Naive B cell (primary cell): ENCODE measurements around the gene KIF3A. TPM values are rescaled to one million over a fixed set of nuclear protein-coding genes. Genes with fewer than 3 reads are reported as not detected.
A peak's percentile ranks its signal among the peaks of the same experiment; 100 is the strongest.

Source experiments
- ATAC-seq, 2 donors: fragments of 150-1000 bp; cut with Tn5 transposase; 2 replicates each; pipeline ENCODE4 v1.10.0; 2021; ENCODE audit warnings: low read depth in 2 of 2, mild to moderate bottlenecking in 2 of 2, moderate library complexity in 2 of 2
- DNase-seq: peaks from one replicate; pipeline ENCODE4 v3.0.0; 2022
- H3K27ac Mint-ChIP-seq, 6 donors: one replicate each; pipeline ENCODE4 v1.8.0; 2020 to 2022; ENCODE audit warnings: mild to moderate bottlenecking in 6 of 6, mixed read lengths in 6 of 6, moderate library complexity in 5 of 6, inconsistent platforms in 2 of 6
- H3K27me3 Mint-ChIP-seq, 3 donors: one replicate each; pipeline ENCODE4 v1.8.0; 2021 to 2022; ENCODE audit warnings: mixed read lengths in 3 of 3, mild to moderate bottlenecking in 1 of 3
- H3K36me3 Mint-ChIP-seq, 2 donors: one replicate each; pipeline ENCODE4 v1.8.0; 2020 to 2022; ENCODE audit warnings: mixed read lengths in 2 of 2, inconsistent platforms in 1 of 2, mild to moderate bottlenecking in 1 of 2
- H3K4me1 Mint-ChIP-seq, 3 donors: one replicate each; pipeline ENCODE4 v1.8.0; 2020 to 2022; ENCODE audit warnings: mixed read lengths in 3 of 3, inconsistent platforms in 1 of 3, mild to moderate bottlenecking in 1 of 3, moderate library complexity in 1 of 3
- H3K4me3 Mint-ChIP-seq, 8 donors: one replicate each; pipeline ENCODE4 v1.8.0; 2020 to 2022; ENCODE audit warnings: mild to moderate bottlenecking in 8 of 8, mixed read lengths in 8 of 8, moderate library complexity in 8 of 8, inconsistent platforms in 2 of 8
- H3K9me3 Mint-ChIP-seq, 7 donors: one replicate each; pipeline ENCODE4 v1.8.0; 2020 to 2022; ENCODE audit warnings: mixed read lengths in 7 of 7, mild to moderate bottlenecking in 5 of 7, inconsistent platforms in 2 of 7, moderate library complexity in 1 of 7
- polyA plus RNA-seq, 6 donors: library from polyadenylated mRNA; unstranded; fragments of 300-500 nt; fragmentation: Illumina TruSeq; gene quantifications; one replicate each; pipeline ENCODE4 v1.2.3, GENCODE V29; 2021; ENCODE audit warnings: low read depth in 6 of 6

Gene KIF3A
- polyA plus RNA-seq, 6 donors from 2014 or later = 4.3 to 10.2 (median 7.3) TPM

DNA sequence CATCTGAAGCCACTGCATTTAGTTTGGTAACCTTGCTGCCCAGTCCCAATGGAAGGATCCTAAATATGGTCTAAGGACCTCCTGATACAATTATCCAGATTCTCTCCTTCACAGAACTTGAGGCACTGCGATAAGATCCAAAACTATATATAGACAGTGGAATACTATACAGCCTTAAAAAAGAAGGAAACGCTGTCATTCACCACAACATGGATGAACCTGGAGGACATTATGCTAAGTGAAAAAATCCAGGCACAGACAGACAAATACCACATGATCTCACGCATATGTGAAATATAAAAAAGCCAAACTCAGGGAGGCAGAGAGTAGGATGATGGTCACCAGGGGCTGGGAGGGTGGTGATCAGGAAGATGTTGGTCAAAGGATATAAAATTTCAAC lies 66.3 kb downstream of the KIF3A start:
- H3K27ac Mint-ChIP-seq = peak overlapping the region in 1 of 6 donors; percentile 64
- H3K4me3 Mint-ChIP-seq = no peak overlapping the region
- peaks cover 0 to 4% (median 0%) of the 10 kb centered on the region in 7 donors for H3K9me3 Mint-ChIP-seq
- H3K36me3 Mint-ChIP-seq = no peaks in the 10 kb centered on the region
- peaks cover 0 to 18% (median 17%) of the 10 kb centered on the region in 3 donors for H3K27me3 Mint-ChIP-seq
- peaks cover 0 to 8% (median 5%) of the 10 kb centered on the region in 3 donors for H3K4me1 Mint-ChIP-seq
- no peak for ATAC-seq
- no peak for DNase-seq

DNA sequence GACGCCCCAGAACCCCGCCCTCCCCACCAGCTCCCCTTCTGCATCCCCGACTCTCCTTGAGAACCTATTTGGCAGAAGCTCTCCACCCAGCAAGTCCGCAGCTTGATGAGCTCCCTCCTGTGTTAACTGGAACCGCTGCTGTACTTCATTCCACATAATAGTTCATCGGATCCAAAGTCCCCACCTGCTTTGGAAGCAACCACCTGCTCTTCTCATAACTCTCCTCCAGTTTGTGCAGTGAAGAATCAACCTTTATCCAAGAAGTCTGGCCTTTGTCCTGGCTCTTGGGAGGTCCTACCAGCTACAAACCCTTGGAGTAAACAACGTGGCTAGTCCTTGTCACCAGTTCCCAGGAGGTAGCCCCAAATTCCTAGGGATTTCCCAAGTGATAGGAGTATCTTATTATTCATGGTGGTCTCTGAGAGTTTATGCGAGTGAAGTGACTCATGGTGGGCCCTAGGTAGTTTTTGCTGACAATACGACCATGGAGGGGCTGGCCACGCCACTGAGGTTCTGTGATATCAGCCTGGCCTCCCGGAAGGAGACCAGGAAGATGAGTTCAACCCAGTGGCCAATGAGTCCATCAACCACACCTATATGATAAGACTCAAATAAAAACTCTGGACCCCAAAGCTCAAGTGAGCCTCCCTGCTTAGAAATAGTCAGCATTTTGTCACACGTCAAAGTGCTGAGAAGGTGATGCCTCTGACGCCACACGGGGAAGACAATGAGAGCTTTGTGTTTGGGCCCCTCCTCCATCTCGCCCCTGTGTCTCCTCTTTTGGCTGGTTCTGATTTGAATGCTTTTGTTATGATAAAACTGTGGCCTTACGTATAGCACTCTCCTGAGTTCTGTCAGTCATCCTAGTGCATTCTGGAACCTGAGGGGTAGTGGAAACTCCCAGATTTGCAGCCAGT lies 67.1 kb downstream of the KIF3A start:
- H3K36me3 Mint-ChIP-seq = no peaks in the 10 kb centered on the region
- peaks cover 0 to 18% (median 17%) of the 10 kb centered on the region in 3 donors for H3K27me3 Mint-ChIP-seq
- ATAC-seq = no peak
- peak overlapping the region in 1 of 6 donors; percentile 85 for H3K27ac Mint-ChIP-seq
- peaks cover 0 to 4% (median 4%) of the 10 kb centered on the region in 3 donors for H3K4me1 Mint-ChIP-seq
- no peak overlapping the region for H3K4me3 Mint-ChIP-seq
- DNase-seq = no peak
- H3K9me3 Mint-ChIP-seq = peaks cover 0 to 4% (median 0%) of the 10 kb centered on the region in 7 donors

DNA sequence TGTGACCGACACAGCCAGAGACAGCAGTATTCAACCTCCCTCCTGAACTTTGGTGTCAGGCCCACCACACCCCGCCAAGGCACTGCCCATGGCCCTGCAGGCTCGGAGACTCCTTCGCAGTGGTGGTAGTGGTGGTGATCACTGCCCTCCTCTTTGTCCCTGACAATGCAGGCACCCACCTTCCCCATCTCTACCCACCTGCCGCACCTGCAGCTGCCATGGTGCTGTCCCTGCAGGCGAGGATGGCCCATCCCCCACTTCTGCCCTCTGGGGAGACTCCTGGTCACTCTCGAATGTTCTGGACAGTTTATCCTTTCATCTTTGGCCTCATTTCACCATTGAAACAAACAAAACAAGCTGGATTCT lies 67.9 kb downstream of the KIF3A start:
- DNase-seq = no peak
- Mint-ChIP-seq H3K9me3 (peaks cover 0 to 4% (median 0%) of the 10 kb centered on the region in 7 donors), H3K27me3 (peaks cover 0 to 18% (median 17%) of the 10 kb centered on the region in 3 donors), H3K27ac (no peak overlapping the region), H3K36me3 (no peaks in the 10 kb centered on the region), H3K4me3 (no peak overlapping the region), H3K4me1 (no peaks in the 10 kb centered on the region)
- ATAC-seq = no peak

DNA sequence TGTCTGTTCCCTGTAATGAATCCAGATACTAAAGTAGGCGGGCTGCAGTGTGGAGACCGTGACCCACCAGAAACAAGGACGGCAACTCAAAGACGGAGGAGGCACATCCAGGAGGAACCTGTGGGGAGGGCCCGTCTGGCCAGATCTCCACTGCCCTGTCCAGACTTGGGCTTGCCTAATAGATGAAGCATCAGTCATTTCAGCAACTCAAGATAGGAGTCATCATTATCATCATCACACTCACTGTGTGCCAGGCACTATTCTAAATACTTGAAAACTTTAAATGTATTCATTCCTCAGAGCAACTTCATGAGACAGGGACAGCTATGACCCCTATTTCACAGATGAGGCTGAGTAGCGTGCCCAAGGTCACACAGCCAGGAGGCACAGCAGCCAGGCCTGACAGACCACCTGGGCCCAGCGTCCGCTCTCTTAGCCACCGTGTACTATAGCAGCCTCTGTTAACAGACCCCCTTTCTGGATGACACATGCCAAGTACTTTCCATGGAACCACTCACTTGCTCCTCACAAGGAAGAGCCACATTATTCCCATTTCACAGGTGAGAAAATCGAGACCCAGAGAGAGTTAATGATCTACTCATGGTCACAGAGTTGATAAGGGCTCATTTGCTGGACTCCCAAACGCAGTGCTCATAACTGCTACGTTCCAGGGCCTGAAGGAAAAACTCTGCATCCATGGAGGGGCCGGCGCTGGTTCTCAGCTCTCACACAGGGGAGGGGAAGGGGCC lies 68.5 kb downstream of the KIF3A start:
- no peak overlapping the region for H3K4me3 Mint-ChIP-seq
- H3K36me3 Mint-ChIP-seq = no peaks in the 10 kb centered on the region

DNA sequence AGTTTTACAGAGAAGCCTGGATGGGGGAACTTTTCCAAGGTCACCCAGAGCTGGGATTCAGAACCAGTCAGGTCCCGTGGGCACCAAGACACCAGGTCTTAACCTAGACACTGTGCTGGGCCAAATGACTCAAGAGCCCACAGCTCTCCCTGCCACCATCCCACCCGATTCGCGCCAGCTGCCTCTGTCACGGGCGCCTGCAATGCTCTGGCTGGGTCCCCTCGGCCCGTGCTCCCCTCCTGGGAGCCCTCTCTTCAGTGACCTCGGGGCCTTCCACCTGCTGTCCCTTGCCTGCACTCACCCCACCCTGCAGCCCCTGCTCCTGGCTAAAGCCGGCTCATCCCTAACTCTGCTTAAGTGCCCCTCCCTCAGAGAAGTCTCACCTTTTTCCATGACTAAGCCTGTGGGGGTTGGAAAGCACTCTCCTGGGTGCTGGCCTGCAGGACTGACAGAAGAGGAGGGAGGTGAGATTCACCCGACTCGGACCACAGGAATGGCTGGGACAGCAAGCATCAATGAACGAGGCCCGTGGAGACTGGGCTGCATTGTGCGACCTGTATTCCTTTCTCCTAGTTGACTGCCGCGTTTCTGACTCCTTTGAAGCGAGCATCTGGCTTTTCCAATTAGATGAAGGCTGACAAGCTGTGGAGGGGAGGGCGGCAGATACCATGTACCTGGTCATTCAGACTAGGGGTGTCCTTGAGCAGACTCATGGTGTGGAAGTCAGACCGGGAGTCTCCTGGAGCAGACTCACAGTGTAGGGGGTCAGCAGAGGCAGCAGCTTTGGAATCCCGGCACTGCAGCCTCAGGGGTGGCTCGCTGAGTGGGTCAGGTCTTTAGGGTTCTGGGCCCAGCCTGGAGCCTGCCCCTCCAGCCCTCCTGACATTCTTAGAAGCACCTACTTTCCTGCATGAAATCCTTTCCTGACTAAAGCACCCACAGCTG lies 69.3 kb downstream of the KIF3A start:
- Mint-ChIP-seq H3K27ac (no peak overlapping the region), H3K9me3 (peaks cover 0 to 4% (median 0%) of the 10 kb centered on the region in 7 donors), H3K4me1 (peaks cover 3% of the 10 kb centered on the region in 3 donors), H3K36me3 (no peaks in the 10 kb centered on the region), H3K27me3 (peaks cover 0 to 18% (median 17%) of the 10 kb centered on the region in 3 donors), H3K4me3 (no peak overlapping the region)
- DNase-seq (no peak), ATAC-seq (no peak)

More for the DNA sequence above, 68.5 kb downstream of the KIF3A start:
- no peaks in the 10 kb centered on the region for H3K4me1 Mint-ChIP-seq
- no peak for DNase-seq
- peaks cover 0 to 4% (median 0%) of the 10 kb centered on the region in 7 donors for H3K9me3 Mint-ChIP-seq
- H3K27ac Mint-ChIP-seq = no peak overlapping the region
- peaks cover 0 to 18% (median 17%) of the 10 kb centered on the region in 3 donors for H3K27me3 Mint-ChIP-seq
- no peak for ATAC-seq

DNA sequence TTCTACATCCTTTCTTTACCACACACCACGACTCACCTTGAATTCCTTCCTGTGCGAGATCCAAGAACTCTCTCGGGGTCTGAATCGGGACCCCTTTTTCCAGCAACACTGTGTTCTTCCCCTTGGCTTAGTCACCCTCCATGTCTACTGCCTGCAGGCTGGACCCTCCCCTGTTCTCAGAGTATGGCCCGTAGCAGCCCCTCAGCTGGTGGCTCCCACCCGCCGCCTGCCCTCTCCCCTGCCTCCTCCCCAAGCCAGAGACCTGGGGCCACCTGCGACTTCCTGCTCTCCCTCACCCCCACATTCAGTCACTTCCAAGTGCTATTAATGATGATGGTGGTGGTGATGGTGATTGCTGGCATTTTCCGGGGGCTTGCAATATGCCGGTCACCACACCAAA lies 70.0 kb downstream of the KIF3A start:
- Mint-ChIP-seq H3K27ac (no peak overlapping the region), H3K4me1 (peaks cover 3 to 7% (median 6%) of the 10 kb centered on the region in 3 donors), H3K27me3 (peaks cover 0 to 18% (median 17%) of the 10 kb centered on the region in 3 donors), H3K4me3 (no peak overlapping the region), H3K36me3 (no peaks in the 10 kb centered on the region), H3K9me3 (peaks cover 0 to 4% (median 0%) of the 10 kb centered on the region in 7 donors)
- ATAC-seq (no peak), DNase-seq (no peak)

DNA sequence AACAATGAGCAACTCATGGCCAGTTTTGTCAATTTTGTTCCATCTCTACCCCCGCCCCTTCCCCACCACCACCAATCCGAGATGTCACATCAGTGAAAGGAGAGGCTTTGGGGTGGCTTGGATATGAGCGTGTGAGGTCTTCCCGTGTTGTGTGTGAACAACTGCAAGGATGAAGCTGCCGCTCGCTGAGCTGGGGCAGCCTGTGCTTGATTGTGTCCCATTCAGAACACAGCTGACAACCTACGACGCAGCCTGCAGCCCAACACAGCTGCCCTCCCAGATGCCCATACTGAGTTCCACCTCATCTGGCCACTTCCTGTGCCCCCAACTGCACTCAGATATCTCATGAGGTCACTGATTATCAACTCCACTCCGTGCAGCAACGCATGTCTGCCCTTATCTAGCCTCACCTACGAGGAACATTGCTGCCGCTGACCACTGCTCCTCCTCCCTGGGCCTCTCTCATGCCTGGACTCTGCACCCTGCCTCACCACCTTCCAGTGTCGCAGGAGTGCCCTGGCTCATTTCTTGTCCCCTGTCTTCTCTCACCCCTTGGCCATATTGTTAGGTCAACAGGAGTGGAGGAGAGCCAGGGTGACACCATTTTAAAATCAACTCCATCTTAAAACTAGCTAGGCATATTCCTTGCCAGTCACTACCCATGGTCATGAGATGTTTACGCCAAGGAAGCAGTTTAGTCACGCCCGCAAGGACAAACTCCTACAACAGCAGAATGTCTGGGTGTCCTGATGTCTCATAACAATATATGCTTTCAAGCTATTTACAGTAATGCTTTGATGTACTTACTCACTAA lies 70.8 kb downstream of the KIF3A start:
- no peak overlapping the region for H3K4me3 Mint-ChIP-seq
- peak overlapping the region in 2 of 6 donors; percentile 44 to 68 for H3K27ac Mint-ChIP-seq
- ATAC-seq (no peak), DNase-seq (no peak)
- H3K9me3 Mint-ChIP-seq = peaks cover 0 to 4% (median 0%) of the 10 kb centered on the region in 7 donors
- H3K27me3 Mint-ChIP-seq = peaks cover 0 to 18% (median 17%) of the 10 kb centered on the region in 3 donors
- H3K4me1 Mint-ChIP-seq = peaks cover 5 to 7% (median 6%) of the 10 kb centered on the region in 3 donors
- H3K36me3 Mint-ChIP-seq = no peaks in the 10 kb centered on the region

DNA sequence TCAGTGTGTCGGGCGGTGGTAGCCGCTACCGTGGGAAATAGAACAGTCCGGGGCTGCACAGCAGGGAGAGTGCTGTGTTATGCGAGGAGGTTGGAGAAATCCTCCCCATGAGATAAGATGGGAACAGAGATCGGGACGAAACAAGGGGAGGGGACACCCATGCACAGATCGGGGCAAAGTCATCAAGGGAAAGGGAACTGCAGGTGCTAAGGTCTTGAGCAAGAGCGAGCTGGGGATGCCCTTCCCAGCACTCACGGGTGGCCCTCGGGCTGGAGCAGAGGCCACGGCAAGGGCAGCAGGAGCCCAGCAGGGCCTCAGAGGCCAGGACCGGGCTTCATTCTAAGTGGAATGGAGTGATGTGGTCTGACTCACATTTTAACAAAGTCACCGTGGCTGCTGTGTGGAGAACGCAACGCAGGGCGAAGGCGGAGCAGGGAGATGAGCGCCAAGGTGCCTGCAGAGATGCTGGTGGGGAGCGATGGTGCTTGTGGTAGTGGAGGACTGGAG lies 71.7 kb downstream of the KIF3A start:
- H3K4me1 Mint-ChIP-seq = peaks cover 9 to 12% (median 12%) of the 10 kb centered on the region in 3 donors
- H3K9me3 Mint-ChIP-seq = peaks cover 0 to 1% (median 0%) of the 10 kb centered on the region in 7 donors
- peak overlapping the region in 2 of 6 donors; percentile 33 to 65 for H3K27ac Mint-ChIP-seq
- H3K27me3 Mint-ChIP-seq = peaks cover 0 to 17% (median 14%) of the 10 kb centered on the region in 3 donors
- no peaks in the 10 kb centered on the region for H3K36me3 Mint-ChIP-seq
- ATAC-seq (no peak), DNase-seq (no peak)
- no peak overlapping the region for H3K4me3 Mint-ChIP-seq

DNA sequence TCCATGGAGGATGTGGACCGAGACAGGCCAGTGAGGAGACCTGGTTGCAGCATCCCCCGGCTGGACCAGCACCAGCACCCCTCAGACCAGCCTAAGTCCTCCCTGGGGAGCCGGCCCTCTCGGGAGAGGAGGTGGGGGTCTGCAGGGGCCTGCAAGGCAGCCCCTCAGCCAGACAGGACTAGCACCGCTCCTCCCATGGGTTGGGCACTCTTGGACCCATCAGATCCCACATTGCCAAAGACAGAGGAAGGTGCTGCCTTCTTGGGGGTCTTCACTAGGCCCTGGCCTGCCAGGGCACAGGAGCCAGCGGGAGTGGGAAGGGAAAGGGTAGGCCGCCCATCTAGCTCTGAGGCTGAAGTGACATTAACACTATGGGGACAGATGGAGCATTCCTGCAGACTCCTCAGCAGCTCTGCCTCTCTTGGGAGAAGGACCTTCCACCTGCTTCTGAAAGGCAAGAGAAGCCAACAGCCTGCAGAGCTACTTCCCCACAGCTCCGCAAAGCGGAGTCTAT lies 72.6 kb downstream of the KIF3A start:
- peaks cover 9 to 12% (median 12%) of the 10 kb centered on the region in 3 donors for H3K4me1 Mint-ChIP-seq
- no peaks in the 10 kb centered on the region for H3K9me3 Mint-ChIP-seq
- ATAC-seq = no peak

DNA sequence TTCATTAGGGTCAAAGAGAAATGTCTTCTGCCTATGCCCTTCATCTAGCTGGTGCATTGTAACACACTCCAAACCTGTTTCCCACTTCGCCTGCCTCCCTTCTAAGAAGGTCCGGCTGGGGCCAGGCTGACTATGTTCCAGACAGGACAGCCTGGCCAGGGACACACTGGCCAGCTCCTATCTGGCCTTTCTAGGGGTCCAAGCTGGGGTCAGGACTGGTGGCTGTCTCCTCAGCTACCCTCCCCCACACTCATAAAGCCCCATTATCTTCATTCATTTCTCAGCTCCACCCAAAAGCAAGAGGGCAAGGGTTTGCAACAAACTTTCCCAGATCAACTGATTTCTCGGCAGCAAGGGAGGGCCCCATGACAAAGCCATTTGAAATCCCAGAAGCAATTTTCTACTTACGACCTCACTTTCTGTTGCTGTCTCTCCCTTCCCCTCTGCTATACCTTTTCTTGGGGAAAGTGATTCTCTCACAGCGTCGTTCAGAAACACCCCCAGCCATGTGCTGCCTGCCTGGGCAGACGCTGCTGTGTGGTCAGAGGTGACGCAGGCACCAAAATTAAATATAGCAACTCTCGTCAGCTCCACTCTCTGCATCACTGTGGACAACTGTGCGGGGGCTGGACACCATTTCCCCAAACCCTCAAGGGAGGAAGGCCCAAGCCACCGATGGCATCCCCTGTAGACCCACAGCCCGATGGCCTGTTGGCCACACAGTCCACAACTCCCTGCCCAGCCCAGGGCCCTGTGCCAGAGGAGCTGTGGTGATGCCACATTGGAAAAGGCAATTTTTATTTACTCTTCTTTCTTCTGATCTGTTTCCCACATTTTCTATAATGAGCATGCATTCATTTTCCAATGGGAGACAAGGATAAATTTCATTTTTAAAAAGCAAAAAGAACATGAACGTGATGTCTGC lies 73.3 kb downstream of the KIF3A start:
- Mint-ChIP-seq H3K4me3 (peak overlapping the region in 1 of 8 donors; percentile 39), H3K27ac (peak overlapping the region in 2 of 6 donors; percentile 29 to 81), H3K27me3 (peaks cover 0 to 8% (median 8%) of the 10 kb centered on the region in 3 donors), H3K9me3 (no peaks in the 10 kb centered on the region), H3K36me3 (no peaks in the 10 kb centered on the region), H3K4me1 (peaks cover 9 to 12% (median 12%) of the 10 kb centered on the region in 3 donors)
- peak in 1 of 2 donors; percentile 21 for ATAC-seq
- no peak for DNase-seq

More for the DNA sequence above, 72.6 kb downstream of the KIF3A start:
- Mint-ChIP-seq H3K27ac (peak overlapping the region in 1 of 6 donors; percentile 81), H3K36me3 (no peaks in the 10 kb centered on the region), H3K27me3 (peaks cover 0 to 10% (median 7%) of the 10 kb centered on the region in 3 donors), H3K4me3 (no peak overlapping the region)
- no peak for DNase-seq
